ENCODE data around the gene DPH2. TPM values are rescaled to one million over a fixed set of nuclear protein-coding genes. Genes with fewer than 3 reads are reported as not detected.

DPH2 gene
- total and polyA plus RNA-seq, 8 donors: 10.8 to 22.0 (median 14.5) TPM

- H3K4me1 ChIP-seq: peaks cover 6 to 9% (median 8%) of the 10 kb centered on the region in 3 donors
- peak; percentile 18 to 42 (median 32) for ATAC-seq
- H3K27ac ChIP-seq: peak overlapping the region; percentile 31 to 63 (median 59)
- no peak for TF ChIP-seq CTCF (IDR thresholded peaks at IDR 0.05)
- 6 to 9% methylated on average over 47 to 56 of the region's 56 CpGs for WGBS, 2 donors
- intact Hi-C loops (cut with DNase I): loop anchor here in 2 of 3 donors (10.0 kb wide), 2 partner anchors 172 to 182 kb away; no protein-coding TSS in a partner anchor
- FAIRE-seq: no peak
- H3K9me3 ChIP-seq: no peaks in the 10 kb centered on the region
- H3K27me3 ChIP-seq: no peaks in the 10 kb centered on the region
- no peaks in the 10 kb centered on the region for H3K36me3 ChIP-seq
- peak; percentile 45 to 83 (median 58) for DNase-seq
- peak overlapping the region; percentile 28 to 63 (median 50) for H3K4me3 ChIP-seq
These were observed 33.2 kb upstream of the DPH2 start for GRCh38 chr1:43936431-43937151.

- peaks cover 6 to 9% (median 8%) of the 10 kb centered on the region in 3 donors for H3K4me1 ChIP-seq
- H3K9me3 ChIP-seq: no peaks in the 10 kb centered on the region
- DNase-seq (no peak), ATAC-seq (no peak), FAIRE-seq (no peak)
- intact Hi-C loops (cut with DNase I): loop anchor here in 2 of 3 donors (10.0 kb wide), 2 partner anchors 173 to 183 kb away; no protein-coding TSS in a partner anchor
- 65 to 74% methylated on average over 8 of the region's 8 CpGs for WGBS, 2 donors
- no peaks in the 10 kb centered on the region for H3K27me3 ChIP-seq
- TF ChIP-seq CTCF (IDR thresholded peaks at IDR 0.05): no peak
- H3K27ac ChIP-seq: peak overlapping the region in 1 of 4 donors; percentile 55
- no peaks in the 10 kb centered on the region for H3K36me3 ChIP-seq
- H3K4me3 ChIP-seq: peak overlapping the region in 2 of 4 donors; percentile 59 to 63
These were observed 32.5 kb upstream of the DPH2 start for GRCh38 chr1:43937179-43937865.

- Histone ChIP-seq H3K27ac (no peak overlapping the region), H3K4me3 (no peak overlapping the region), H3K27me3 (no peaks in the 10 kb centered on the region), H3K36me3 (no peaks in the 10 kb centered on the region), H3K9me3 (no peaks in the 10 kb centered on the region), H3K4me1 (peaks cover 6 to 9% (median 8%) of the 10 kb centered on the region in 3 donors)
- DNase-seq (no peak), FAIRE-seq (no peak), ATAC-seq (no peak)
- no peak for TF ChIP-seq CTCF (IDR thresholded peaks at IDR 0.05)
- intact Hi-C loops (cut with DNase I): loop anchor here in 2 of 3 donors (10.0 kb wide), 2 partner anchors 174 to 184 kb away; no protein-coding TSS in a partner anchor
- 85 to 87% methylated on average over 10 of the region's 10 CpGs for WGBS, 2 donors
These were observed 31.4 kb upstream of the DPH2 start for GRCh38 chr1:43938383-43938782.

- Histone ChIP-seq H3K4me1 (peaks cover 6 to 9% (median 8%) of the 10 kb centered on the region in 3 donors), H3K36me3 (no peaks in the 10 kb centered on the region), H3K4me3 (no peak overlapping the region), H3K9me3 (no peaks in the 10 kb centered on the region), H3K27me3 (no peaks in the 10 kb centered on the region), H3K27ac (no peak overlapping the region)
- DNase-seq: no peak
- intact Hi-C loops (cut with DNase I): loop anchor here in 2 of 3 donors (10.0 kb wide), 2 partner anchors 174 to 184 kb away; no protein-coding TSS in a partner anchor
- WGBS, 2 donors: 74 to 76% methylated on average over 3 of the region's 3 CpGs
- FAIRE-seq: no peak
- TF ChIP-seq CTCF (IDR thresholded peaks at IDR 0.05): no peak
- no peak for ATAC-seq
These were observed 30.8 kb upstream of the DPH2 start for GRCh38 chr1:43938892-43939587.
